ENCODE data around the gene SOCS3.

The SOCS3 gene

DNA sequence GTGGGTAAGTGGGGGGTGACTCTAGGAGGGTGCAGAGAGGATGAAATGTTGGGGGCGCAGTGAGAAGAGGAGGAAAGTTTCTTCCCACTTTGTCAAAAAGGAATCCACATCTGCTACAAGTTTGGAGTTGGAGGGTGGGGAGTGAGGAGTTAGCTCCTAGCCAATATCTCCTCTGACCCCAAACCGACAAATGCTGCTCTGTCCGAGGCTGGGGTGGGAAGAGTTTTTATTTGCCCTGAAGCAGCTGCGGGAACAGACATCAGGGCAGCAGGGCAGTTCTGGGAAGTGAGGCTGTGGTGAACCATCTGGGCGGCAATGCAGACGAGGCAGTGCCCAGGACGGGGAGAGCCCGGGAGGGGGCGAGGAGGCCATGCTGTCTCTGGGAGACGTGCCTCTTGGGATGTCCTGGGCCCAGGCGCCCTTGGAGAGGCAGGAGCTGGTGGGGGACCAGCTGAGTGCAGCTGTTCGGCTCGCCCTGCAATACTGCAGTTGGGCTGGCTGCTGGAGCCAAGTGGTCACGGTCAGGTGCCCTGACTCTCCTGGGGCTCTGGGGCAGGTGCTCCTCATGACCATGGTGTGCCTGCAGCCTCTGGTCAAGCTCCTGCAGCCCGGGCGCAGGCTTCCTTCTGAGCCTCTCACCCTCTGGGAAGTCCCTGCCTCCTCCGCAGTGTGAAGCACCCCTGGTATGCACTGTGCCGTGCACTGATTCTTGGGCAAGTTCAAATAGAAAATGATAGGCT is 6.4 kb upstream of the SOCS3 start:
- no peak for DNase-seq

- DNase-seq, result no peak
Measured at GRCh38 chr17:78365561-78366108, 5.8 kb upstream of the SOCS3 start.

DNA sequence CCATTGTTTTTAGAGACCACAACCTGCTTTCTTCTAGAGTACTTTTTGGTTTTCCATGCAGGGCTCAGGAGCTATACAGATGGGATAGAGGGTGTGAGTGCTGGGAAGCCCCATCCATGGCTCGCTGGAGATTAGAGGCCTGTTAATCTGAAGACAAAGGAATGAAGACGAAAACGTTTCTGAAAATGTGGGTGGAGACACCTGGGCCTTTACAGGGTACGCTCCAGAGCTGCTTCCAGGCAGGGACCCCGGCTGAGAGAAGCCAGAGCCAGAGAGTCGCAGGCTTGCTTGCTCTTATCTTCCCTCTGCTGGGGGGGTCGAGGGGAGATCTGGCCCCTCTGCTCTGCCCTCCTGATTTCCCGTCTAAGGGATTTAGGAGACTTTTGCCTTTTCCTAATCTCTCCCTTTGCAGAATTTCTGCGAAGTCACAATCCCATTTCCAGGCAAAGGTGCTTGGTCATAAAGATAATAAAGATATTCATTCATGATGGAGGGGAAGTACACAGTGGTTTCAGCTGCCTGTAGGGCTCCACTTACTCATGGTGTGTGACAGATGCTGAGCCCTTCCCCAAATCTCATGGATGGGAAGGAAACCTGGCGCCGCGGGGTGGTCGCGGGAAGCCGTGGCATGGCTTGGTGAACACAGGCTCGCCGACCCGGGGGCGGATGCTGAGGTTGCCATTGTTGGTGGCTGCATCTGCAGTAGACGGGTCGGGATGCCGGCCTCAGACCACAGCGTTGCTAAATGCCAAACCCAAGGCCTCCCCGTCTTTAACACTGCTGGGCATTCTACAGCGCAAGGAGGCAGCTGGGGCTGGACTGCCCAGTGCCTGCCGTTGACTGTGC is 4.8 kb upstream of the SOCS3 start:
- DNase-seq, result no peak

DNA sequence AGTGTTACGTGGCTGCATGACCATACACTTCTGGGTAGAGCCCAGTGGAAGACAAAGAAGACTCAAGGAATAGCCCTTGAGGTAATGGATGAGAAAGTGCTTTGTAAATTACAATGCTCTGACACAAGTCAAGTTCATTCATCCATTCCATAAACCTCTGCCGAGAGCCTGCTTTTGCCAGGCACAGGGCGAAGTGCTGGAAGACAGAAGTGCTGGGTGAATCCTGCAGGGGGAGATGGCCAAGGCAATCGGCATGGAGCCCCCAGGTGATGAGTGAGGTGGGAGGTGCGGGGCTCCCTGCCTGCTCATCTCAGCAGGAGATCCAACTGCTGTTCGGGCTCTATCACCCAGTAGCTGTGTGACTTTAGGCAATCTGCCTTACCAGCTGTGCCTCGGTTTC is 2.8 kb upstream of the SOCS3 start:
- DNase-seq, result no peak

DNA sequence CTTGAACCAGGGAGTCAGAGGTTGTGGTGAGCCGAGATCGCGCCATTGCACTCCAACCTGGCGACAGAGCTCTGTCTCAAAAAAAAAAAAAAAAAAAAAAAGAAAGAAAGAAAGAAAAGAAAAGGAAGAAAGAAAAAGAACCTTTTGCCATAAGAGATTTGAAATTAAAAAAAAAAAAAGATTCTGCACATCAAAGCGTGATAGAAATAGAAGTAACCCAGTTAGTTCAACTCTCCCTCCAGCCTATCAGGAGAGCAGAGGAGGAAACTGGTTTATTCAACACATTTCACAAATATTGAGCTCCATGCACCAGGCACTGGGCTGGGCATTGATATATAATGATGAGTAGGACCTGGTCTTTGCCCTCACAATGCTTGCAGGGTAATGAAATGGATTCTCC is 2.4 kb upstream of the SOCS3 start:
- DNase-seq, result no peak

DNA sequence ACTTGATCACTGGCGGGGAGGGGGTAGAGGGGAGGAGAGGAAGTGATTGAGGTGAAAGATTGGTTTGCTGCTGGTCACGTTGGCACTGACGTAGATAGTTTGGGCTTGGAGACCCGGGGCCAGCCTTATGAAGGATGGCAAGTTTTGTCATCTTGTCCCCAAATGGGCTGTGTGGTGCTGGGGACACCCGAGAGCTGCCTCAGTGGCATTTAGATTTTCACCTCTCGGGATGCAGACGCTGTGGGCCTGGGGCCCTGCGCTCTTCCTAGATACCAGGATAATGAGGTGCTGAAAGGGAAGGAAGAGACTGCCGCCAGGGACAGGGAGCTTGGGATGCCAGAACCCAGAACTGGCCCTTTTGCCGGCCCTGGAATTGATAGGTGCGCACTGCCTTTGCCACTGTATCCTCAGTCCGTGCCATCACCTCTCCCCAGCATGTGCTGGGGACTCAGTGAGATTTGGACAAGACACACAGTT is 1.4 kb upstream of the SOCS3 start:
- DNase-seq, result no peak

- peak; percentile 99 for DNase-seq
Measured at GRCh38 chr17:78360371-78361224, 721 bp upstream of the SOCS3 start.

DNA sequence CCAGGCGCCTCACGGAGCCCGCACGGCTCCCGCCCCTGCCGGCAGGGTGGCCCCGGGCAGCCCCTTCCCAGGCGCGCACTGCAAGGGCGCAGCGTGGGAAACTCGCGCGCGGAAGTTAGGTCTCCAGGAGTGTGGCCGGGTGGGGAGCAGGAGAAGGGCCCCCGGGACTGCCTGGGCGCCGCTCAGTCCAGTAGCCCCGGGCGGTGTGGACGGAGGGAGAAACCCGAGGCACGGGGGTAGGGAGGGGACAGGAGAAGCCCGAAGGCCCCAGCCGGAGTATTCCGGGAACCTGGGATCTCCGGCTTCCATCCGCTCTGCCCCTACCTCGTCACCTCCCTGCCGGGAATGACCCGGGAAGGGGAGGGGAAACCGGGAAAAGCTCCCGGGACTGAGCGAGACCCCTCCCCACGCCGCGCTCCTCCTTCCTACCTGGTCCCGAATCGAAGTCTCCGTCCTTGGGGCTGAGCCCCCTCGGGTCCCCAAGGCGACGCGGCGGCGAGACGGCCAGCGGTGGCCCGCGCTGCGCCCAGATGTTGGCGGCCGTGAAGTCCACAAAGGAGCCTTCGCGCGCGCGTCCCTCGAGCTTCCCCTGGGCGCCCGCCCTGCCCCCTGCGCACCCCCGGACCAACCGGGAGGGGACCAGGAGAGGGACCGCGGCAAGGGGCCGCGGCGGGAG is 418 bp downstream of the SOCS3 start:
- DNase-seq, result peak; percentile 61

DNA sequence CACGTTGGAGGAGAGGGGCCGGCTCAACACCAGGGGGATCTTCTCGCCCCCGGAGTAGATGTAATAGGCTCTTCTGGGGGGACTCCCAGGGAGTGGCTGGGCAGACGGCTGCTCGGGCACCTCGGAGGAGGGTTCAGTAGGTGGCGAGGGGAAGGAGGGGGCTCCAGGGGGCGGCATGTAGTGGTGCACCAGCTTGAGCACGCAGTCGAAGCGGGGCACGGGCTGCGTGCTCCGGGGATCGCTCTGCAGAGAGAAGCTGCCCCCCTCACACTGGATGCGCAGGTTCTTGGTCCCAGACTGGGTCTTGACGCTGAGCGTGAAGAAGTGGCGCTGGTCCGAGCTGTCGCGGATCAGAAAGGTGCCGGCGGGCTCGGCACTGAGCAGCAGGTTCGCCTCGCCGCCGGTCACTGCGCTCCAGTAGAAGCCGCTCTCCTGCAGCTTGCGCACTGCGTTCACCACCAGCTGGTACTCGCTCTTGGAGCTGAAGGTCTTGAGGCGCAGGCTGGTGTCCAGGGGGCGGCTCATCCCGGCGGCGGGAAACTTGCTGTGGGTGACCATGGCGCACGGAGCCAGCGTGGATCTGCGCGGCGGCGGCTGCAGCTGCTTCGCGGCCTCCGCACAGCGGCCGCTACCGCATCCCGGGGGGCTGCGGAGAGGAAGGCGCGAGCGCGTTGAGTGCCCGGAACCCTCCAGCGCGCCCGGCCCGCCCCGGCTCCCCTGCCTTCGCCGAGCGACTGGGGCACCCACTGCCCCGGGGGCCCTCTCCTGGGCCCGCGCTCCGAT is 1.1 kb downstream of the SOCS3 start:
- peak; percentile 53 for DNase-seq

- DNase-seq, result no peak
Measured at GRCh38 chr17:78357672-78358537, 2.0 kb downstream of the SOCS3 start.

- DNase-seq, result no peak
Measured at GRCh38 chr17:78357177-78357586, 2.7 kb downstream of the SOCS3 start.

GRCh38 chr17:78356101-78356713 is 3.7 kb downstream of the SOCS3 start:
- DNase-seq, result peak; percentile 78

- no peak for DNase-seq
Measured at GRCh38 chr17:78355701-78356100, 4.2 kb downstream of the SOCS3 start.

DNA sequence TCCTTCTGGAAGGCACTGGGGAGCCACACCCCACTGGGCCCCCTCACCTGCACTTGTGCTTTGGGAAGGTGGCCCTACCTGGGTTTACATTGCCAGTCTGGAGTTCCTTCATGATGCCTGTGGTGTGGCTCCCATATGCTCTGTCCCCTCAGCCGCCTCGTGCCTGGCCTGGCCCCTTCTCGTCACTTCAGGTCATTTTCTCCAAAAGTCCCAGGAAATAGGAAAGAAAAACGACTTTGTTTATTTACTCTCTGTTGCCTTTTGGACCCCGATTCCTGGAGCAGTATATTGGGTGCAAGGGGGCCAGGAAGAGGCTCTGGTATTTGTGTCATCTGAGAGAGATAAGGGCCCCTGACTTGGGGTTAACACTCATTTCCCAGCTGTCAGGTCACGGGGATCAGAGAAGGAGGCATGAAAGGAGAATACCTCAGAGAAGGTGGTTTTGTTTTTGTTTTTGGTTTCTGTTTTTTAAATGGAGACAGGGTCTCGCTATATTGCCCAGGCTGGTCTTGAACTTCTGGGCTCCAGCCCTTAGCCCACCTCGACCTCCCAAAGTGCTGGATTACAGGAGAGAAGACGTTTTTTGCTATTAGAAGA is 4.7 kb downstream of the SOCS3 start:
- no peak for DNase-seq

- DNase-seq, result no peak
Measured at GRCh38 chr17:78353834-78354233, 6.0 kb downstream of the SOCS3 start.

DNA sequence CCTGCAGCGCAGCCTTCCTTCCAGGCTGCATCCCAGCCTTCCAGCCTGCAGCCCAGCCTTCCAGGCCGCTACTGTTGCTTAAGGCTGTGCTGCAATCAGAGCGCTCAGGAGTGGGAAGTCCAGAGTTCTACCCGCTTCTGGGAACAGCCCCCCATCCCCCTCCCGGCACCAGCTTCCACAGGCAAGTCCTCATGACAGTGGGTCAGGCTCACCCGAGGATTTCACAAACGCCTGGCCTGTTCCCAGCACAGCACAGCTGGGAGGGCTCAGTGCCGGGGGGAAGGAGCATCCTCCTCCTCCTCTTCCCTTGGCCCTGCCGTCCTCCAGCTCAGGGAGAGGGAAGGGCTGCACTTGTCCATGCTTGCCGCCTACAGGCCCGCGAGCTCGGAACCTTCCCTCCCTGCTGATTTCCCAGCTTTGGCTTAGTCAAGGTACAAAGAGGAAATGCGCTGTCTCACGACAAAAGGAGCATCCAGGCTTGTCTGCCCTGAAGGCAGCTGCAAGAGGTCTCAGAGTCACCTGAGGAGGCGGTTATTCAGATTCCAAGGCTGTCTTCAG is 8.3 kb downstream of the SOCS3 start:
- no peak for DNase-seq

DNA sequence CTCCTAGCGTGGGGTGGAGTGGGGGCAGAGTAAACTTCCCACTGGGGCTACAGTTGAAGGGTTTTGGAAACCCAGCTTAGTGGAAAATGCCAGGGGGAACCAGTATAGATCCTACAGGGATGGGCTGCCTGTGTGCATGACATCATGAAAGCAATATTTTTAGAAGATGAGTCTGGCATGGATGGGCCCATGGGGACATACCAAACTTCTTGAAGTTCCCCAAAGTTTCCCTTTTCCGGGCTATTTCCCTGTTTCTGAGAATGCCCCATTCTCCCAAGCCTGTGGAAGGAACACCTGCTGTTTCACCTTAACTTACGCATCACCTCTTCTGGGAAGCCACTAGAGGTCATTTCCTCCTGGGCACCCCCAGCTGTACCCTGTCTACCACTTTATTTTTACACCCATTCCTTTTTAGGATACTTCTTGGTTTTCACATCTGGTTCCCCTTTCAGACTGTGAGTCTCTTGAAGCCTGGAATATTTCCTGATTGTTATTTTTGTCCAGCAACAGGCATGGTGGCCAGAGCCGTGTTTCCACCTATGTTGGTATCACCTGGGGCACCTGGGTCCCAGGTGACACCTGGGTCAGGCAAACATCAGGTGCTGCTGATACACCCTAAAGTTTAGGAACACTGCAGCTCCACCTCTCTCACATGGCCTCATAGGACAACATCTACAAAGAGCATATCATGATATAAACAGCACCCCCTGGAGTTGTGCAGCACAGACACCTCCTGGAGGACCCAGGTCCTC is 9.8 kb downstream of the SOCS3 start:
- DNase-seq, result no peak

GRCh38 chr17:78348055-78348770 is 11.7 kb downstream of the SOCS3 start:
- DNase-seq, result no peak

All from activated CD4-positive, CD25-positive, alpha-beta regulatory T cell treated with anti-CD3 and anti-CD28 coated beads, Interleukin-2, amount 50 U/mL, for 72 hours (primary cell).